GM12875 (cell line): ENCODE measurements around the gene FOXC1.

Experiments used
- H3K4me3 ChIP-seq: one replicate; pipeline ENCODE4 v1.5.1; 2011; ENCODE audit warnings: low read depth, low read length, control low read depth
- CTCF ChIP-seq: IDR thresholded peaks from 2 replicates; pipeline ENCODE4 v1.5.1; 2011; ENCODE audit warnings: low read depth, mild to moderate bottlenecking, control low read depth, inconsistent platforms, low read length, moderate library complexity, borderline replicate concordance; ENCODE audit not compliant: insufficient read depth

The FOXC1 gene

GRCh38 chr6:1584996-1585668 lies 24.6 kb upstream of the FOXC1 start:
- no peak overlapping the region for H3K4me3 ChIP-seq
- TF ChIP-seq CTCF, result no peak

GRCh38 chr6:1585669-1586049 lies 24.1 kb upstream of the FOXC1 start:
- no peak for TF ChIP-seq CTCF
- no peak overlapping the region for H3K4me3 ChIP-seq

- no peak overlapping the region for H3K4me3 ChIP-seq
- TF ChIP-seq CTCF, result no peak
Observed at GRCh38 chr6:1586256-1586655, 23.5 kb upstream of the FOXC1 start.

- H3K4me3 ChIP-seq, result no peak overlapping the region
- TF ChIP-seq CTCF, result no peak
Observed at GRCh38 chr6:1586861-1587450, 22.8 kb upstream of the FOXC1 start.

GRCh38 chr6:1587546-1587945 lies 22.2 kb upstream of the FOXC1 start:
- TF ChIP-seq CTCF, result no peak
- no peak overlapping the region for H3K4me3 ChIP-seq

GRCh38 chr6:1587977-1588376 lies 21.7 kb upstream of the FOXC1 start:
- TF ChIP-seq CTCF, result no peak
- H3K4me3 ChIP-seq, result no peak overlapping the region

- no peak overlapping the region for H3K4me3 ChIP-seq
- TF ChIP-seq CTCF, result no peak
Observed at GRCh38 chr6:1589208-1589607, 20.5 kb upstream of the FOXC1 start.
